Stimulated activated CD8-positive, alpha-beta memory T cell treated with anti-CD3 and anti-CD28 coated beads, Interleukin-4, amount 100 ng/mL, for 24 hours (primary cell): ENCODE measurements around the gene SLC39A11.
"Not testable (repeated sequence)": the region's sequence is repeated elsewhere in the genome, so short reads cannot be mapped to it uniquely, and the experiment has no call there.

Experiments used
- DNase-seq: peaks from one replicate; pipeline ENCODE4 v3.0.0-alpha.2; 2020; ENCODE audit warnings: low read depth

Gene SLC39A11

DNA sequence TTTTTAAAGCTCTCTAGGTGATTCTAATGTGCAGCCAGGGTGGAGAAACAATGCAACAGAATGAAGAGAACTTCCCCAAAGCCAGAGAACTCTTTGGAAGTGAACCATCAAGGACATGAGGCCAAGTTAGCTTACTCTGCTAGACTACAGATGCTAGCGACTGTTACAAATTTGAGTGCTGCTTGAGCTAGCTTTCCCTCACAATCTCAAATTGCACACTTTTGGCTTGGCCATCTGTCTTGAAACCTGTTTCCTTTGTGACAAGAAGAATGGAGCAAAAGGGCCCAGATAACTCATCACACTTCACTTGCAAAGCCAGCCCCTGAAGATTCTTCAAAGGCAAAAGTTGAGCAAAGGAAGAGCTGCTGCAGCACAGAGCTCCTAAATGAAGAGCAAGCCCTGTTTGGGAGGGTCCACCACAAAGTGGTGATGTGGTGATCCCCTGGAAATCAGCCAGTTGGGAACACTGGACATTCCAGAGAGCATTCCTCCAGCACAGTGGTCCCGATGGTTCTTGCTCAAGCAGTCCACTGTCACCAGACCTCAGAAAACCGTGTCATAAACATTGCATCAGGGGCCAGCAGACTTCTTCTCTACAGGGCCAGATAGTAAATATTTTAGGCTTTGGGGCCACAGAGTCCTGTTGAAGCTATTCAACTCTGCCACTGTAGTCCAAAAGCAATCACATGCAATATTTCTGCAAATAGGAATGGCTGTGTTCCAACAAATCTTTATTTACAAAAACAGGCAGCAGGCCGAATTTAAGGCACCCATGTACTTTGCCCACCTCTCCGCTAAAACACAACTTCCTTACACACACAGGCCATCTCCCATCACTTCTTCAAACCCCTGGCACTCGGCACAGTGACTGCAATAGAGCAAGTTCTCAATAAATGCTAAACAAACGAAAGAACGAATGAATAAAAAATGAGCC, 21.2 kb downstream of the SLC39A11 start:
- DNase-seq = no peak

GRCh38 chr17:73069841-73070240, 22.6 kb downstream of the SLC39A11 start:
- DNase-seq = no peak

GRCh38 chr17:73069164-73069770, 23.2 kb downstream of the SLC39A11 start:
- DNase-seq = no peak

DNA sequence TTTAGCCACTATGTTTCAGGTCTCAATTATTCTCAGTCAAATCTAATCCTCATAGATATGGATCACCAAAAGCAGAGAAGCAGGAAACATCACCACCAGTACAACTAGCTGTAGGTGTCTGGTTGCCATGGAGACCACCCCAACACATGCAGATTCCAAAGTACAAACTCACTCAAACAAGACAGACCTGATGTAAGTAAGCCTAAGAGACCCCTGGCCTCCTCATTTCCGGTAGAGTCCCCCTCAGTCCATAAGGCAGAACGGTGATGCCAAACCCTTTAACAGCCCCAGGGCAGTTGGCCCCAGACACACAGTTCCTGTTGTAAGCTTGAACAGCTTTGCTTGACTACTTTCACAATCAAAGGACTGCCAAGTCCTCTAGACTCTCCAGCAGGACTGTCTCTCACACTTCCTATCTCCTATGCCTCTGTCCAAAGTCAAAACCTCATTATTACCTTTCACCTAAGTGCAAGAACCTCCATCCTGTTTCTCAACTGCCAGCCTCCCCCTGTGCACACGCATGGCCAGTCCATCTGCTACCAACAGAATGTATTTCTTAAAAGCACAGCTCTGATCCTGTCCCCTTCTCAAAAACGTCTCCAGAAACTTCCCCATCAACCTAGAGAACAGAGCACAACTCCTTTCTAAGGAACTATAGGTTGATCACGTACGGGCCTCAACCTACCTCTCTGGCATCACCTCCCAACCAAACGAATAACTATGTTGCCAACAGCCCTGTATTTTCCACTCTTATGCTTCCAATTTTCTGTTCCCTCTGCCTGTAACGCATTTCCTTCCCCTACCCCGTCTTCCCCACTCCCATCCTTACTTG, 23.9 kb downstream of the SLC39A11 start:
- no peak for DNase-seq

- DNase-seq = not testable (repeated sequence)
These were observed 24.8 kb downstream of the SLC39A11 start for GRCh38 chr17:73067699-73068098.

DNA sequence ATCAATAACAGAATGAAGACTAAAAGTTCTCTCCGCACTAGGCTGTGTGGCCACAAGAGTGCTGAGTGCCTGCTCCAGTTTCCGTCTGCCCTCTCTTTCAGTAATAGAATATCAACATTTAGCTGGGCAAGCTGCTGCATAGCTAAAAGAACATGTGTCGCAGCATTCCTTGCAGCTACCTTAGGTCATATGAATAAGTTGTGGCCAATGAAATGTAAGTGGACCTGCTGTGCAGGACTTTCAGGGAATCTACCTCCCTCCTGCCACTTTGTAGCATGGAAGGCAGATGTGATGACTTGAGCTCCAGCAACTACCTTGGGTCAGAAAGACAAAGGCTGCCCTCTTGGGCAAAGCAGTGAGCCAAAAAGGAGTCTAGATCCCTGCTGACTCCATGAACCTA, 25.4 kb downstream of the SLC39A11 start:
- DNase-seq = no peak

DNA sequence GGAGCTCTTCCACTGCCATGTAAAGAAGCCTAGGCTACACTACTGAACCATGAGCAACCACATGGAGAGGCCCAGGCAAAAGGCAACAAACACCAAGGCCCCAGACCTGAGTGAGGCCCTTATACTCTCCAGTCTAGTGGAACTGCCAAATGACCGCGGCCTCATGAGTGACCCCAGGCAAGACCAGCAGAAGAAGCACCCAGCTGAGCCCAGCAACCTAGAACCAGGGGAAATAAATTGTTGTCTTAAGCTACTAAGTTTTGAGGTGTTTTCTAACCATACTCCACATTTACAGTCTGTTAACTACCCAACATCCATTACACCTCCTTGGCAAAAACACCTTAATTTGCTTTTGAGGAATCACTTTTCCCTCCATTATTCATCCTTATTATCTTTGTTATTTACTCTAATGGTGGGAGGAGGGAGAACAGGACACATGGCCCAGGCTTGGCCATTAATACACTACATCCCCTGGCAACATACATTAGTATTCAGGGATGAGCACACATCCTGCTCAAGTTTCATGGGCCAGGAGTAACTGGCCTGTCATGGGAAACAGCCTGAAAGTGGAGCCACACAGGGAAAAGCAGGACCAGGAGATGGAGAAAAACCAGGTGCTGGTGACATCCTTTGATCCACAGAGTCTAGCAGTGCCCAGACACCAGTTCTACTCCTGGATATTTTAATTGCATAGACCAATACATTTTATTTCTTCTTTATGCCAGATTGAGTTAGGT, 26.2 kb downstream of the SLC39A11 start:
- DNase-seq = no peak

DNA sequence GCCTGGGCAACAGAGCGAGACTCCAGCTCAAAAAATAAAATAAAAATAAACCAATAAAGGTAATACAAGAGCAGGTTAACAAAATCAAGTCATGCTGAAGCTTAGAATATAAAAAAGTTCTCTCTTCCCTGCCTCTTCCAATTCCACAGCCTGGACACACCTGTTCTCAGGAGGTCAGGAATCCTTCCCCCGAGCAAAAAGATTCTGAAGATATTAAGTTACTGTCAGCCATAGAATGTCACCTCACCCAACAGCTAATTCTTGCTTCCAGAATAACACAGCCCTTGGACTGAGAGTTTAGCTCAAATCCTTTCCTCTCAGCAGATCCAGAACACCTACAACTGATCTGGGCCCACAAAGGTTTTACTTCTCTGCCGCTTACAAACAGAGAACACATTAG, 27.1 kb downstream of the SLC39A11 start:
- no peak for DNase-seq

DNA sequence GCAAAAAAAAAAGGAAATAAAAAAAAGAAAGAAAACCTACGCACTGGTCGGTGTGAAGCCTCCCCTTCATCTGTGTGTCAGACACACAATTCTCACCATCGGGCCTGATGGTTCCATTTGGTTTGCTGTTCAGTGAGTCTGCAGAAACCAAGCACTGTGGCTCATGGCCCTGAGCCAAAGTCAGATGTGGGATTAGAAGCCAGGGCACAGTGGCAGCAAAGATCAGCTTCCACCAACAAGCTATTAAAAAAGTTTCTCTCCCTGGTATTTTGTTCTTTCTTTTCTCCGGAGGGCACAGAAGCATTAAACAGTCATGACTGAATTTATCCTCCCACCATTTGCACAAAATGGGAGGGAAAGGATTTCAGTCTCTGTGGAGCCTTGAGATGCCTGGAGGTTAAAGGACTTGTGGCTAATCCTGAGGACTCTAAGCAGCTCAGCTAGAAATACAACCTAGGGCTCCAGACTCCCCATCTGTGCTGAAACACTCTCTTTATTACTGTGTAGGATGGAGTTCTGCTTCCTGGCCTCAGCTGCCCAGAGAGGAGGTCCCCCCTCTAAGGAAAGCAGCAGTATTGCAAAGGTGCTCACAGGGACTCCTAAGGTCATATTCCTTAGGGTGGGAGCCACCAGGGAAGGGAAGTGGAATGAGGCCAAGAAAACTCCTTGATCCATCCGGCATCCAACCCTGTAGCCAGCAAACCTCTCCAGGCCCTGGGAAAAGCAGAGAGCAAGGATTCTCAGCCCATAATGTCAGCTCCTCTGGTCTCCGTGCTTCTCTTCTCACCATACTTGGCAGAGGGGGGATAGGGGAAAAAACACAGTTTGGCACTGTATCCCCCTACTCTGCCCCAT, 28.2 kb downstream of the SLC39A11 start:
- DNase-seq = no peak

GRCh38 chr17:73062726-73063125, 29.8 kb downstream of the SLC39A11 start:
- DNase-seq = no peak

GRCh38 chr17:73061161-73061560, 31.3 kb downstream of the SLC39A11 start:
- DNase-seq = no peak

- no peak for DNase-seq
These were observed 31.8 kb downstream of the SLC39A11 start for GRCh38 chr17:73060721-73061120.

DNA sequence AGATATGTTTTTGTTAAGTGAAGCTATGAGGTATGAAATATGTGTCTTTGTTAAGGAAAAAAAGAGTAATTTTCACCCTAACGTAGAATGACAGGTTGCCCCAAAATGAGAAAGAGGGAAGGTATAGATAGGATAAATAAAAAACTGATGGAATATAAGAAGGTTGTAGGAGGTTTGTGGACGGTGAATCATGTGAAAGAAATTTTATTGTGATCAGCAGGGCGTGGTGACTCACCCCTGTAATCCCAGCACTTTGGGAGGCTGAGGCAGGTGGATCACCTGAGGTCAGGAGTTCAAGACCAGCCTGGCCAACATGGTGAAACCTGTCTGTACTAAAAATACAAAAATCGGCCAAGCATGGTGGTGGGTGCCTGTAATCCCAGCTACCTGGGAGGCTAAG, 32.8 kb downstream of the SLC39A11 start:
- DNase-seq = not testable (repeated sequence)

DNA sequence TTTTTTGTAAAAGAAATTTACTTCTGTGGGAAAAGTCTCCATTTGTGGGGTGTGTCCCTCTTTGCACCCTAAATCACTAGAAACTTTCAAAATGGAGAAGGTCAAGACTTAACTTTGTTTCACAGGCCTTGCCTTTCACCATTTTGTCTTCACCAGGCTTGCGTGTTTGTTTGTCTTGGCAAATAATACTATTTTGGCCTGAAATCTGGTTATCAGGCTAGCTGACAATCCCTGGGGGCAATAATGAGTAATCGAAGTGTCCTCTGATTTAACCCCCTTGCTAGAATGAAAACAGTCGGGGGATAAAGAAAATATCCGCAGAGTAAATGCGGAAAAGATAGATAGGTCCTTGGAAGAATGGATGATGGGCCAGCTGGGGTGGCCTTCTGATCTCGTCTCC, 34.5 kb downstream of the SLC39A11 start:
- no peak for DNase-seq

DNA sequence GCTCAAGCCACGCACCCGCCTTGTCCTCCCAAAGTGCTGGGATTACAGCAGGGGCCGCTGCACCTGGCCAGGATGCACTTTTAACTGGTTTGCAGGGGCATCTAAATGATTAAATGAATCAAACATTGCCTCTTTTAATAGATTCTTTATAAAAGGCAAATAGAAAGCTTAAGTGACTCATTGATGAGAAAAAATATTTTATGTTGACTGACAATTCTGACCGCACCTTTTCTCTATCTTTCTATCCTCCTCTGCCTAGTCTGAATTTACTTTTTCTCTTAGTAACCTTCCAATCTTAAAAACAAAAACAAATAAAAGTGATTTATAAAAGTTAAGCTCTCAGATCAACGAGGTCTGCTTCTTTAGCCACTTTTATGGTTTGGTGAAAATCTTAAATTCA, 35.3 kb downstream of the SLC39A11 start:
- no peak for DNase-seq

DNA sequence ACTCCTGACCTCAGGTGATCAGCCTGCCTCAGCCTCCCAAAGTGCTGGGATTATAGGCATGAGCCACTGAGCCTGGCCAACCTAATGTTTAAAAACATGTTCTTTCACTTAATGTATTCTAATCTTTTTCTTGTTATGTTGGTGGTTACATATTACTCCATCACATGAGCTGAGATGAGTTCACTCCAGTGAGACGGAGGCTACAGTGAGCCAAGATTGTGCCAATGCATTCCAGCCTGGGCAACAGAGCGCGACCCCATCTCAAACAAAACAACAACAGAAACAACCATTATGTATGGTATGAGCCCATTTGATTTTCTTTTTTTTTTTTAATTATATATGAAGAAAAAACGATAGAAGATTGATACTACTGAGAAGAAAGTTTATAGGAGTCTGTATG, 39.6 kb downstream of the SLC39A11 start:
- DNase-seq = no peak

GRCh38 chr17:73050797-73051196, 41.7 kb downstream of the SLC39A11 start:
- DNase-seq = no peak

DNA sequence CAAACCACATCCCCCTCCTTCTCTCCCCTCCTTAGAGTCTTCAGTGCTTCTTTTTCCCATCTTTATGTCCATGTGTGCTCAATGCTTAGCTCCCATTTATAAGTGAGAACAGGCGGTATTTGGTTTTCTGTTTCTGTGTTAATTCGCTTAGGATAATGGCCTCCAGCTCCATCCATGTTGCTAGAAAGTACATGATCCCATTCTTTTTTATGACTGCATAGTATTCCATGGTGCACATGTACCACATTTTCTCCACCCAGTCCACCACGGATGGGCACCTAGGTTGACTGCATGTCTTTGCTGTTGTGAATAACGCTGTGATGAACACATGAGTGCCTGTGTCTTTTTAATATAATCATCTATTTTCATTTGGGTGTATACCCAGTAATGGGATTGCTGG, 44.3 kb downstream of the SLC39A11 start:
- DNase-seq = no peak

DNA sequence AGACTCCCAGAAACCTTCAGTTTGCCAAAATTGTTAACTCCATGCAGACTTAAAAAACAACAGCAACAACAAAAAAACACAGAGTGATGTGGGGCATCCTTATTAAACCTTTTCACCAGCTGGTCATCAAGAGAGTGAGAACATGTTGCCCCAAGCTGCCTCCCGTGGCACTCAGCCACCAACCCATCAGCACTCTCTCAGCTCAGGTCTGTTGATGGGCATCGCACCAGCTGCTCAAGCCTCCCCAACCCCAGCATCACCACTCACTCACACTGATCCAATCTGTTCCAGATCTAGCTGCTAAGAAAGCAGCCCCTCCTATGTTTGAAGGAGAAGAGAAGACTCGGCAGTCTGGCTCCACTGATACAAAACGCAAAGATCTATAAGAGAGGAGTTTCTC, 46.8 kb downstream of the SLC39A11 start:
- no peak for DNase-seq

DNA sequence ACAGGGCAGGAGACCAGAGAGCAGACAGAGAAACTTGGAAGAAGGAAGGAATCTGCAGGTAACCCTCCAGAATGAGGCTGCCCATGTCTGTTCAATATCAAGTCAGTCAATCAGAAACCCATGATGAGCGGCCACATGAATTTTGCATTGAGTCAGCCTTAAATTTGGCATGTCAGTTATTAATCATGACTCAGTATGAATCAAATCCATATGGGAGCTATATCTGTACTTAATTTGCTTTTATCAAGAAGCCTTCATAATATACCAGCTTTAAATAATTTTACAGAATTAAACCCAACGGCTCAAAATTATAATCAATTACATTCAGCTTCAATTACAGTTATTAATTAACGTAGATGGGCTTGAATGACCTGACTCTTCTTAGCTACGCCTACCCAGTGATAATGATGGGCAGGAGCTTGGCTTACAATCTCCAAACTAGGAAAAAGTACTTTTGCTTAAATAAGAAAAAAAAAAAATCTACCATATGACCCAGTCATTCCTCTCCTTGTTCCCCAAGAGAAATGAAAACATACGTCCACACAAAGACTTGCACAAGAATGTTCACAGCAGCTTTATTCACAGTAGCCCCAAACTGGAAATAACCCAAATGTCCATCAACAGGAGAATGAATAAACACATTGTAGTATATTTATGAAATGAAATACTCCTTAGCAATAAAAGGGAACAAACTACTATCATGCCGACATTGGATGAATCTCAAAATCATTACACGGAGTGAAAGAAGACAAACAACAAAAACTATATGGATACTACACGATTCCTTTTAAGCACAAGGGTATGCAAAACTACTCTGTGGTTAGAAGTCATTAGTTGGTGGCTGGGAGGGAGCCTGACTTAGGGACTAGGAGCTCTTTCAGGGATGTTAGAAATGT, 48.6 kb downstream of the SLC39A11 start:
- DNase-seq = no peak
